Dermis microvascular lymphatic vessel endothelial cell (primary cell): Measurements from ENCODE around the gene EHD1. TPM values are rescaled to one million over a fixed set of nuclear protein-coding genes. Genes with fewer than 3 reads are reported as not detected.

Experiments used
- DNase-seq, 2 donors: peaks; one replicate each; pipeline versions ENCODE4 v3.0.0 to v3.0.0-alpha.2; 2010; ENCODE audit warnings: low read depth in 2 of 2
- total RNA-seq: library from RNA; depleted of rRNA; stranded (reverse); fragments of >200 nt; gene quantifications from 2 replicates; pipeline ENCODE4 v1.2.1, GENCODE V29; 2014

The EHD1 gene
- total RNA-seq, 1 donor from 2014 or later: 30.3 TPM

GRCh38 chr11:64891215-64891848 lies 12.9 kb upstream of the EHD1 start:
- DNase-seq: no peak

GRCh38 chr11:64890522-64890939 lies 12.1 kb upstream of the EHD1 start:
- DNase-seq: no peak

GRCh38 chr11:64888729-64889511 lies 10.5 kb upstream of the EHD1 start:
- DNase-seq: no peak

- no peak for DNase-seq
Observed at GRCh38 chr11:64888406-64888728, 9.9 kb upstream of the EHD1 start.

- peak in 1 of 2 donors; percentile 61 for DNase-seq
Observed at GRCh38 chr11:64887757-64888405, 9.5 kb upstream of the EHD1 start.

GRCh38 chr11:64887234-64887756 lies 8.9 kb upstream of the EHD1 start:
- no peak for DNase-seq

- DNase-seq: peak in 1 of 2 donors; percentile 69
Observed at GRCh38 chr11:64885367-64886286, 7.2 kb upstream of the EHD1 start.

- no peak for DNase-seq
Observed at GRCh38 chr11:64884019-64884418, 5.6 kb upstream of the EHD1 start.

- no peak for DNase-seq
Observed at GRCh38 chr11:64883575-64883974, 5.2 kb upstream of the EHD1 start.

- DNase-seq: no peak
Observed at GRCh38 chr11:64882243-64882642, 3.8 kb upstream of the EHD1 start.

- DNase-seq: no peak
Observed at GRCh38 chr11:64881476-64881875, 3.1 kb upstream of the EHD1 start.

- no peak for DNase-seq
Observed at GRCh38 chr11:64880240-64881001, 2.0 kb upstream of the EHD1 start.

GRCh38 chr11:64879244-64879900 lies 951 bp upstream of the EHD1 start:
- DNase-seq: no peak

GRCh38 chr11:64878223-64878493 lies 263 bp downstream of the EHD1 start:
- no peak for DNase-seq

GRCh38 chr11:64877390-64878222 lies 815 bp downstream of the EHD1 start:
- no peak for DNase-seq

GRCh38 chr11:64876835-64877341 lies 1.5 kb downstream of the EHD1 start:
- no peak for DNase-seq

- no peak for DNase-seq
Observed at GRCh38 chr11:64876229-64876750, 2.1 kb downstream of the EHD1 start.

GRCh38 chr11:64875369-64876228 lies 2.8 kb downstream of the EHD1 start:
- DNase-seq: no peak
